ENCODE results near the gene VASH2.
A peak's percentile ranks its signal among the peaks of the same experiment; 100 is the strongest.
"Not testable (repeated sequence)": the region's sequence is repeated elsewhere in the genome, so short reads cannot be mapped to it uniquely, and the experiment has no call there.

Gene VASH2

DNA sequence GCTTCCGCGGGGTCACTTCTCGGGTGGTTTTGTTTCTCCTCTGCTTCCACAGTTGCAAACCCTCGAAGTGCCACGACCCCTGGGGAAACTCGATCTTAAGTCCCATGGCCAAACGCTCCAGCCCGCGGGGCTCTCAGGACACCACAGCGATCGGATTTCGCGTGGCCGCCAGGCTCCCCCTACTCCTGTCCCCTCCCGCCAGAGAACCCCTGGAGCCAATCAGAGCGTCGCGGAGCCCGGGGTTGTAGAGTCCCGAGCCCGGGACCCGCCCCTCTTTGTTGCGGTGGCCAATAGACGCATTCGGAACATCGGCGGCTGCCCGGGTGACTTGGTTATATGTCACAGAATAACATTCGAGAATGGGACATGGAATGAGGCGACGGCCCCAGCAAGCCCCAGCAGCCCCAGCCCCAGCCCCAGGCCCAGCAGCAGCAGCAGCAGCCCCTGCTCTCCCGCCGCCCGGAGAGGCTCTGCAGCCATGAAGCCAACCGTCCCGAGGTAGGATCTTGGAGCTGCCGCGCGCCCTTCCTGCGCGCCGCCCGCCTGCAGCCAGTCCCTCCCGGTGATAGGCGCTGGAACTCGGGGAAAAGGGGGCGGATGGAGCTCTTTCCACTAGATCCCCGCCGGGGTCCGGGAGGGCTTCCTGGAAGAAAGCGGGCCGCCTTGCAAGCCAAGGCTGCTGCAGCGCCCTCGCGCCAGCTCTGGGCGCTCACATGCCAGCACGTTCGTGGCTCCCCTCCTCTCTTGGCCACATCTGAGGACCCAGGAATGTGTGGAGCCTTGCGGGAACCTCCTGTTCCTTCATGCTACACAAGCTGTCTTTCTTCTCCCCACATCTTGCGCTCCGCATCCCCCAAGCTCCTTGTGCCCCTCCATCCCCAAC lies at the start of gene VASH2:
TSS of gene VASH2 (plus strand) at position 299 of the 883 bp plus-strand sequence. CDS start 1,002 bp downstream, outside the sequence.
- DNase-seq (peak; percentile 73), ATAC-seq (peak; percentile 96)

DNA sequence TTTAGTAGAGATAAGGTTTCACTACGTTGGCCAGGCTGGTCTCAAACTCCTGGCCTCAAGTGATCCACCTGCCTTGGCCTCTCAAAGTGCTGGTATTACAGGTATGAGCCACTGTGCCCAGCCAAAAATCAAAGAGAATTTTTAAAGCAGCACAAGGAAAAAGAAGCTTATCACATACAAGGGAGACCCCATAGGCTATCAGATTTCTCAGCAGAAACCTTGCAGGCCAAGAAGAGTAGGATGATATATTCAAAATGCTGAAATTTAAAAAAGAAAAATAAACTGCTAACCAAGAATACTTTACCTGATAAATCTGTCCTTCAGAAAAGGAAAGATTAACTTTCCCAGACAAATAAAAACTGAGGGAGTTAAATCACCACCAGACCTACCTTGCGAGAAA lies 49.1 kb upstream of the VASH2 start:
- ATAC-seq, result no peak
- no peak for DNase-seq

DNA sequence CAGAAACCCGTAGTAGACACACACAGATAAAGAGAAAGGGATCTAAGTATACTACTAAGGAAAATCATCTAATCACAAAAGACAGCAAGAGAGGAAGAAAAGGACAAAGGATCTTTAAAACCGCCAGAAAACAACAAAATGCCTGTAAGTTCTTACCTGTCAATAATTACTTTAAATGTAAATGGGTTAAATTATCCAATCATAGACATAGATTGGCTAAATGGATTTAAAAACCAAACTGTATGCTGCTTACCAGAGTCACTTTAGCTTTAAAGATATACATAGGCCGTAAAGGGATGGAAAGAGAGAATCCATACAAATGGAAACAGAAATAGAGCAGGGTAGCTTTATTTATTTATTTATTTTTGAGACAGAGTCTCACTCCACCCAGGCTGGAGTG lies 48.3 kb upstream of the VASH2 start:
- DNase-seq (no peak), ATAC-seq (no peak)

DNA sequence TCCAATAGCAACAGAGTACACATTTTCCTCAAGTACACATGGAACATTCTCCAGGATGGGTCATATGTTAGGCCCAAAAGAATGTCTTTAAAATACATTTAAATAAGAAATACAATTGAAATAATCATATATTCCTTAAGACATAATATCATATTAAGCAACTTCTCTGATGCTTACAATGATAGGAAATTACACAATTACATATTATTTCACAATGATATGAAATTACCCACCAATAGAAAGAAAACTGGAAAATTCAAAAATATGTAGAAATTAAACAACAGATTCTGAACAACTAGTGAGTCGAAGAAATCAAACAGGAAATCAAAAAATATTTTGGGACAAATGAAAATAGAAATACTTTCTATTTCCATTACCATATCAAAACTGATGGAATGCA lies 46.7 kb upstream of the VASH2 start:
- DNase-seq (no peak), ATAC-seq (no peak)

DNA sequence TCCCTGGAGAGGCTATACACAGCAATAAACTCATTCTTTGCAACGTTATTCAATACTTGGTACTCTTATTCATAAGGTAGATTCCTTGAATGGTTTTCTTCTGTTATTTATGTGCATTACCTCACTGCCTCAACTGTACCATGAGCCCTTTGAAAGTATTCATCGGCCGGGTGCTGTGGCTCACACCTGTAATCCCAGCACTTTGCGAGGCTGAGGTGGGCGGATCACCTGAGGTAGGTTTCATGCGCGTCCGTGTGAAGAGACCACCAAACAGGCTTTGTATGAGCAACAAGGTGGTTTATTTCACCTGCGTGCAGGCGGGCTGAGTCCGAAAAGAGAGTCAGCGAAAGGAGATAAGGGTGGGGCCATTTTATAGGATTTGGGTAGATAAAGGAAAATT lies 42.3 kb upstream of the VASH2 start:
- DNase-seq, ATAC-seq: not testable (repeated sequence)

DNA sequence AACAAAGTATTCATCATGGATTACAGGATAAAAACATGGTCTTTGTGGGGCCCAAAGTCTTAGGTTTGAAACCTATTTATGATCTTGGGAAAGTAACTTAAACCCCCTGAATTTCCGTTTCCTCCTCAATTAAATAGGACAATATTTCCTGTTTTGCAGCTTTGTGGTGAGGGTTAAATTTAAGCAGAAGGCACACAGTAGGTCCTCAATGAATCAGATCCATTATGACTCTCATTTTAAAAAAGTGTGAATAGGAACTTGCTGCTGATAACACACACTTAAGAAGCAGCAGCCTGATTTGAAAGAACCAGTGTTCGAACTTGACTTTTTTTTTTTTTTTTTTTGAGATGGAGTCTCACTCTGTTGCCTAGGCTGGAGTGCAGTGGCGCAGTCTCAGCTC lies 41.4 kb upstream of the VASH2 start:
- DNase-seq (no peak), ATAC-seq (no peak)

DNA sequence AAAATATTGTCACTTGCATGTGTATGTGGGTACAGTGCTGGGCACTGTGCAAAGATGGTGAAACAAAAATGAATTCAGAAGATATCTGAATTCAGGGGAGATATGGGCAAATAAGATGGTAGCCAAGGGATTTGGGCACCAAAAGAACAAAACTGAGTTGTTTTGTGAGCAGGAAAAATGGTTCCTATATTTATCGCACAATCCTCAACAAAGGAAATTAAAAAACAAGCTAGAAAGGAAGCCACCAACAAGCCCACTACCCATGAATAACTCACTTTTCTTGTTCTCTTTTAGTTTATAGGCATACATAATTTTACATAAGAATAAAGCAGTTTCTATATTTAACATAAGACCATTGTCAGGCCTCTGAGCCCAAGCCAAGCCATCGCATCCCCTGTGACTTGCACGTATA lies 40.7 kb upstream of the VASH2 start:
- ATAC-seq (no peak), DNase-seq (no peak)

DNA sequence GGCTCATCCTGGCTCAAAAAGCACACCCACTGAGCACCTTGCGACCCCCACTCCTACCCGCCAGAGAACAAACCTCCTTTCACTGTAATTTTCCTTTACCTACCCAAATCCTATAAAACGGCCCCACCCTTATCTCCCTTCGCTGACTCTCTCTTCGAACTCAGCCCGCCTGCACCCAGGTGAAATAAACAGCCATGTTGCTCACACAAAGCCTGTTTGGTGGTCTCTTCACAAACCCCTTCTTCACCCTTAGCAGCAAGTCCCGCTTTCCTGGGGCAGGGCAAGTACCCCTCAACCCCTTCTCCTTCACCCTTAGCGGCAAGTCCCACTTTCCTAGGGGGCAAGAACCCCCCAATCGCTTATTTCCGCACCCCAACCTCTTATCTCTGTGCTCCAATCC lies 40.1 kb upstream of the VASH2 start:
- not testable (repeated sequence) for ATAC-seq, DNase-seq

DNA sequence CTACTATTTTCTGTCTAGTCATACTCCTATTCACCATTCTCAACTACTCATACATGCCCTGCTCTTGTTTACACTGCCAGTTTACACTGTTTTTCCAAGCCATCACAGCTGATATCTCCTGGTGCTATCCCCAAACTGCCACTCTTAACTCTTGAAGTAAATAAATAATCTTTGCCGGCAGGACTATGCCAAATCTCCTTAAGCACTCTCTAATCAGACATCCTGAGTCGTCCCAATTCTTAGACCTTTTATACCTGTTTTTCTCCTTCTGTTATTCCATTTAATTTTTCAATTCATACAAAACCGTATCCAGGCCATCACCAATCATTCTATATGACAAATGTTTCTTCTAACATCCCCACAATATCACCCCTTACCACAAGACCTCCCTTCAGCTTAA lies 36.7 kb upstream of the VASH2 start:
- not testable (repeated sequence) for ATAC-seq, DNase-seq

DNA sequence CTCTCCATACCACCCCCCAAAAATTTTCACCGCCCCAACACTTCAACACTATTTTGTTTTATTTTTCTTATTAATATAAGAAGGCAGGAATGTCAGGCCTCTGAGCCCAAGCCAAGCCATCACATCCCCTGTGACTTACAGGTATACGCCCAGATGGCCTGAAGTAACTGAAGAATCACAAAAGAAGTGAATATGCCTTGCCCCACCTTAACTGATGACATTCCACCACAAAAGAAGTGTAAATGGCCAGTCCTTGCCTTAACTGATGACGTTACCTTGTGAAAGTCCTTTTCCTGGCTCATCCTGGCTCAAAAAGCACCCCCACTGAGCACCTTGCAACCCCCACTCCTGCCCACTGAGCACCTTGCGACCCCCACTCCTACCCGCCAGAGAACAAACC lies 36.2 kb upstream of the VASH2 start:
- DNase-seq, ATAC-seq: not testable (repeated sequence)

DNA sequence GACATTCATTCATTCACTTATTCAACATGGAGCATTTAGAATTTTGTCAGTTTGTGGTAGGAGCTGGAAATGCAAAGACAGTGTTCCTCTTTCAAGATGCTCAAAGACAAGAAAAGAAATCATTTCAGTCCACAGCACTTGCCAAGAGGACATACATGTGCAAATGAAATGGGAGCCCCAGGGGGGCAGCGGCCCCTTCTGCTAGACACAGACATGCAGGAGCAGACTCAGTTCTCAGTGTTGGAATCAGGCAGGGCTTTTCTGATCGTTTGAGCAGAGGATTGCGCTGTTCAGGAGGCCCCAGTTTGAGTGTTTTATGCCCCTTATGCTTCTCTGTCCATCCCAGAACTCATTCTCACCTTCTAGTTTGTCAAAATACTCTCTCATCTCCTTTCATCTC lies 35.6 kb upstream of the VASH2 start:
- ATAC-seq, result no peak
- DNase-seq, result no peak

DNA sequence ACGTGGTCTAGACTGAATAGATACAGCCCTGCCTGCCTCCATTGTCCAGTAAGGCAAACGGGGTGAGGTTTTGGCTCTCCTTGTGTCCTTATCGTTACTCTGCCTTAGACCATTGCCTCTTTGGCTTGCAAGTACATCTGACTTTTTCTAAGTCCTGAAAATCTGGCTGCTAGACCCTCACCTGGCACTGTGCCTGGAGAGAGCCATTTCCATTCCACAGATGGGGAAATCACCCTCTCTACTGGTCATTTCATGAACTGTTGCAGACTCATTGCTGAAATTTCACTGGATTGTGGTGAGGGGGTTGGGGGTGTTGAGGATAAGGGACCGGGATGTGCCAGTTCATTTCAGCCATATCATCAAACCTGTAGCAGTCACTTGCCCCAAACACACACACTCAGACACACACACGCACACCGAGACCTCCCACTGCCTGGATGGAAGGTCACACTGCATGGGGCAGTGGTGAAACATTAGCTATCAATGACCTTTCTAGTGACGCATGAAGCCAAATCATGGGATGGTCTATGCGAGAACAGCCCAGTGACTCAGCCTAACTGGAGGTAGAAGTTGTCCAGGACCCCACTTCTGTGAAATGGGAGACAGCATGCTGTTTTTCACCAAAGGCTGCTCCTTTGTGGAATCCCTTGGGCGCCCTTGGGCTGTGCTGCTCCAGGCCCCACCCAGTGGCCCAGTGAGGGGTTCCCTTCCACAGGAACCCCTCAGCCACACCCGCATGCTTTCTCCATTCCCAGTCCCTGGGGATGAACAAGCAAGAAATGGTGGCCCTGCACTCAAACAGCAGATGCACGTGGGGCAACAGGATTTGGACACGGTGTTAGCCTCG lies 34.9 kb upstream of the VASH2 start:
- DNase-seq (no peak), ATAC-seq (no peak)

DNA sequence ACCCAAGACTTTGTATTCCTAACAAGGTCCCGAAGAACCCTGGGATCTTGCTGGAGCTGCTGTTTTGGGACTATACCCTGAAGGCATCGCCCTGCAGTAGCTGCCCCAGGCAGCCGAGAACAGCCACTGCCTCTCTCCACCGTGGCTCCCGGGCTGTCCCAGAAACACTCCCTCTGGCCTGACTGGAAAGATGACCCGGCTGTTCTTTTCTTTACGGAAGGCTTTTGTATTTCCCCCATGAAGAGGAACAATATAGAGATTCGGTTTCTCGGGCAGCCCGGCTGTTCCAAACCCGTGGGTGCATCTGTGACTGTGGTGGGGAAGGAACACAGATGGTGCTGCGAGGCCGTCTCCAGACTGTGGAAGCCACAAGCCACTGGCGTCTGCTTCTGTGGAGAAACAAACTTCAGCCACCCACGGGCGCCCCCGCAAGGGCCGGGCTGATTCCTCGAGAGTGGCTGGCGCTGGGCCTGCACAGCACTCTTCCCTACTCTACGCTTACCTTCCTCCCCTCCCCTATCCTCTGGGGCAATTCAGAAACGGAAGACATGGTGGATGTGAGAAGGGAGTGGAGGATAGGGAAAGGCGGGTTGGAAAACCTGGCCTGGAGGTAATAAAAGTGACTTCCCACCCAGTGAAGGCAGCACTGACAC lies 33.7 kb upstream of the VASH2 start:
- no peak for DNase-seq
- ATAC-seq, result peak; percentile 55

DNA sequence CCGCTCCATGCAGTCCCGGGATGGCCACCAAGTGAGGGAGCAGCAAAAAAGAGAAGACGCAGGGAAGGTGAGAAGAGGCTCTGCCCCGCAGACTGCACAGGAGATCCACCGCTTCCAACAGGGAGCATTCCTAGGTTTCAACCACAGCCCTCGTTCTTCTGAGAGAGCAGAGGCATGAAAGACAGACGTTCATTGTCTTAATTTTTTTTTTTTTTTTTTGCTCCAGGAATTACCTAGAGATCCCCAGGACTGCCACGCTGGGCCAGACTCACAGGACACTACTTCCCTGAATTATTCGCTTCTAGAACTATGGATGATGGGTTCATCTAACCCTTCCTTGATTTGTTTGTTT lies 33.2 kb upstream of the VASH2 start:
- ATAC-seq, result no peak
- DNase-seq, result no peak

DNA sequence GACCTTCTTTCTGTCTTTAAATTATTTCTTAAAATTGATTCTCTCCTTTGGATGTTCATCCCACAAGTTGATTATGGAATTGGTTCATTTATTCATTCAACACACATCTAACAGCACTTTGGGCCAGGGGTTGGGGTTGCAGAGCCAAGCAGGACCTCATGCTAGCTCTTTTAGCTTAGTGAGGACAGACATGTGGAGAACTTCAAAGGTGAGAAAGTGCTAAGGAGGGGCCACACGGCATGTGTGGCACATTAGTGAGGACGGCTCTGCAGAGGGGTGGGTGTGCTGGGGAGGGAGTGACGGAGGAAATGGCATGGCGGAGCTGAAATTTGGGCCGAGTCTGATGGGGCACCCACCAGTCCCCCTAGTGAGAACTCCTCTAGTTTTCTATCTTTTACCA lies 32.5 kb upstream of the VASH2 start:
- DNase-seq (no peak), ATAC-seq (no peak)

DNA sequence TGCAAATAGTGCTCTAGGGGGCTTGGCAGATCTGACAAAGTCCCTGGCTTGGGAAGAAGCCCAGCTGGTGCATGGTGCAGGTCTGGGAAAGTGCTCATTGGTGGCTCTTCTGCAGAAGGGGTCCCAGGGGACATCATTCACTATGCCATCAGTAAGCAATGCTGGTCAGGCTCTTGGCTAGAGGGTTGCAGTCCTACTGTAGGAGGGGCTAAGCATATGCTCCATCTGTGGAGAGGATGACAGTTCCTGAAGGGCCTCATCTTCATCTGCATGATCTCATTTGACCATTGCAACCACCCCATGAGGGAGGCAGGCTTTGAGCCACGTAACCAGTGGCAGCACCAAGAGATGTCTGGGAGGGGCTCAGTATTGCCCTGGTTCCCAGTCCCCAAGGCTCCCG lies 31.5 kb upstream of the VASH2 start:
- ATAC-seq (no peak), DNase-seq (no peak)

DNA sequence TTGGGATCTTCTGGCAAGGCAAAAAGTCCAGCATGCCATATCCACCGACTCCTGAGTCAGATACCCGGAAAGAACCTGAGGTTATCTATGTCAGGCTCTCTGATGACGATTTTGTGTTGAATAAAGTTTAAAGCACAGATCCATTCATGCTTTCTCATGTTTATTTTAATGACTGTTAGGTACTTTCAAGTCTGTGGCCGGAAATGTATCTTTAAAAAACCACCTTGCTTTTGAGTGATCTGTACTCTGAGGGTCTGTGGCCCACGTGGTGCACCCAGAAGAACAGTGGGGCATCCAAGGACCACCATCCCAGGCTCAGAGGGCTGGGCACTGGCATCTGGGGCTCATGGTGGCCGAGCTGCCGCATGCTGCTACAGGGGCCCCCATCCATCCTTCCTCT lies 30.1 kb upstream of the VASH2 start:
- DNase-seq (no peak), ATAC-seq (no peak)

DNA sequence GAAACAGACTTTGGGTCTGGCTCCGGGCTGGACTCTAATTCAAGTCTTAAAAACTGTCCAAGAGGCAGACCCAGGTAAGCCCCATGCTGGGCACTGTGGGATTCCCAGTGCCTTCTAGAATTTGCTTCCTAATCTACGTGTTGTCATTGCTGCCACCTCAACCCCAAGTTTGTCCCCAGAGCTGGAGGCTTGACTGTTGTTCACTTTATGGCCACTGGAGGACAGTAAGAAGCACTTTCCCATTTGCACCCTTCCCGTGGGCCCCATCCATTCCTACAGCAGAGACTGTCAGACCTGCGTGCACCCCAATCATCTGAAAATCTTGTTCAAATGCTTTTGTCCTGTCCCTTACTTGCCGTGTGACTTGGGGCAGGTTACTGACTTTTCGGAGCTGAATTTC lies 29.4 kb upstream of the VASH2 start:
- ATAC-seq (no peak), DNase-seq (no peak)

DNA sequence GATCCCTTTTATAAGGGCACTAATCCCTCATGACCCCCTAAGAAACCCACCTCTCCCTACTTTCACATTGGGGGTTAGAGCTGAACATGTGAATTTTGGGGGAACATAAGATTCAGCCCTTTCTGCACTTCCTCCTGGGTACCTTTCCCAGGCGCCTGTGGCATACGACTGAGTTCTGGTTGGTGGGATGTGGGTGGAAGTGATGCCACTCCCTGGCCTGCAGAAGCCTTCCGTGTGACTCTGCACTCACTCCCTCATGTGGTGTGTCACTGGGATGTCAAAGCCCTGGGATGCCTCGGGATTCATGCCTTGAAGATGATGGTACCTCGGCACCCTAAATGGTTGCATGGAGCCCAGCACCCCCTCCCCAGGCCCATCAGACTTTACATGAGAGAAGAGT lies 28.3 kb upstream of the VASH2 start:
- DNase-seq (no peak), ATAC-seq (no peak)

DNA sequence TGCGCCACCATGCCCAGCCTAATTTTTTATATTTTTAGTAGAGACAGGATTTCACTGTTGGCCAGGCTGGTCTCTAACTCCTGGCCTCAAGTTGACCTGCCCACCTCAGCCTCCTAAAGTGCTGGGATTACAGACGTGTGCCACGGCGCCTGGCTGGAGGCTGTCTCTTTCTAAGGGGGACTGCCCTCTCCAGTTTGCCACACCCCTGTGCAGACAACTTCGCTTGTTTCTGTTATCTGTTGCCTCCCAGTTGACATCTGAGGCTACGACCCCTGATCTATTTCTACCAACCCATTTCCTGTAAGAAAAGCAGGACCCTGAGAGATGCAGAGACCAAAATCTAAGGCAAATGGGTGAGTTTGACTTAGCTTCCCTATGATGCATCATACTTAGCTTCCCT lies 24.0 kb upstream of the VASH2 start:
- ATAC-seq, result no peak

DNA sequence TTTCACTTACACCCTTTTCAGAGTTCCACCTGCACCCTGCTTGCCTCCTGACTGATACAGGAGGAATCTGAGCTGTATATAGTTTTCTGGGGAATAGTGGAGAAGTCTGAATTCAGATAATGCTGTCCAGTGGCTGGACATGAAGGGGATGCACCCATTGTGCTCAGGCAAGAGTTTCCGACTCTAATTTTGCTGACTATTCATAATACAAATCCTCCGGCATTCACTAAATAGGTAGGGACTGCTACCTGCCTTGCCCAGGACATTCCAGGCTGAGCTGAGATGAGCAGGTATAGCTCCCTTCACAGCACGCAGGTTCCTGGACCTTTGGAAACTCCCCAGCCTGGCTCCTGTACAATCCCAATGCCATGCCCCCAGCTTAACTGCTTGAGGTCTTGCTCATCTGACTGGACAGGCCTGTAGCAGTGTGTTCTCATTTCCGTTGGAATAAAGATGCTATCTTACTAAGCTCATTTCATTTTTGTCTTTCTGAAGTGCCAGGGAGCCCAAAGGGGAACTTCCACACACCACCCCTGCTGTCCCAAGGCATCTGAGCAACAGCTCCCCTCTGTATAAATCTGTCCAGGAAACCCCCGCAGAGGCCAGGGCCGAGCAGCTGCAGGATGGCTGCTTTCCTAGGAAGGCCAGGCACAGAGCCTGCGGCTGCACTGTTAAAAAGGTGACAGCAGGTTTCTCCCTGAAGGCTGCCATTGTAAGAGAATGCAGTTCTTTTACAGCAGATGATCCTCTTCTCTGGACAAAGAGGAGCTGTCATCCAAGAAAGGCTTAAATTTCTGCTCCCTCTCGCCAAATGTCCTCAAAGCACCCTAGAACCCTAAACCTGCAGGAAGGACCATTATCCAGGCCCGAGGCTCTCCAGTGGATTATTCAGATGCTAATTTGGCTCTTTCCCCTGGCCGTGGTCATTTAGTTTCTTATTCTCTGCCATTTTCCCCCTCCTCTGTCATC lies 21.7 kb upstream of the VASH2 start:
- ATAC-seq, result peak; percentile 23
- DNase-seq, result no peak

More for the DNA sequence above, 24.0 kb upstream of the VASH2 start:
- DNase-seq, result no peak

All from stimulated activated naive CD8-positive, alpha-beta T cell treated with anti-CD3 and anti-CD28 coated beads, Interleukin-15, Interleukin-2, amounts not matched to agents 100 U/mL and 50 U/mL, for 24 hours (primary cell).